ELF-1 (cell line): ENCODE measurements around the gene SENP8.
A peak's percentile ranks its signal among the peaks of the same experiment; 100 is the strongest.
"Not testable (repeated sequence)": the region's sequence is repeated elsewhere in the genome, so short reads cannot be mapped to it uniquely, and the experiment has no call there.

Experiments
- DNase-seq: peaks from one replicate; pipeline ENCODE4 v3.0.0-alpha.2; 2016; ENCODE audit warnings: low read depth, low spot score

The SENP8 gene

GRCh38 chr15:72155003-72155621 lies 36.9 kb downstream of the SENP8 start:
- no peak for DNase-seq

GRCh38 chr15:72155635-72156616 lies 37.7 kb downstream of the SENP8 start:
- peak; percentile 91 for DNase-seq

- DNase-seq: no peak
Observed at GRCh38 chr15:72156928-72157327, 38.7 kb downstream of the SENP8 start.

GRCh38 chr15:72160696-72161245 lies 42.6 kb downstream of the SENP8 start:
- DNase-seq: no peak

GRCh38 chr15:72161361-72162132 lies 43.3 kb downstream of the SENP8 start:
- DNase-seq: peak; percentile 43

GRCh38 chr15:72162569-72162968 lies 44.4 kb downstream of the SENP8 start:
- DNase-seq: no peak

- DNase-seq: no peak
Observed at GRCh38 chr15:72163719-72164118, 45.5 kb downstream of the SENP8 start.

- DNase-seq: no peak
Observed at GRCh38 chr15:72166716-72167417, 48.7 kb downstream of the SENP8 start.

- no peak for DNase-seq
Observed at GRCh38 chr15:72167445-72167844, 49.2 kb downstream of the SENP8 start.

- peak; percentile 91 for DNase-seq
Observed at GRCh38 chr15:72168131-72168807, 50.1 kb downstream of the SENP8 start.

GRCh38 chr15:72168808-72169190 lies 50.6 kb downstream of the SENP8 start:
- no peak for DNase-seq

- DNase-seq: no peak
Observed at GRCh38 chr15:72169236-72169920, 51.2 kb downstream of the SENP8 start.

- DNase-seq: peak; percentile 91
Observed at GRCh38 chr15:72169921-72170611, 51.9 kb downstream of the SENP8 start.

- DNase-seq: no peak
Observed at GRCh38 chr15:72170691-72171090, 52.5 kb downstream of the SENP8 start.

GRCh38 chr15:72171978-72172377 lies 53.8 kb downstream of the SENP8 start:
- DNase-seq: not testable (repeated sequence)

- no peak for DNase-seq
Observed at GRCh38 chr15:72172796-72173195, 54.6 kb downstream of the SENP8 start.

- no peak for DNase-seq
Observed at GRCh38 chr15:72173401-72173800, 55.2 kb downstream of the SENP8 start.

- no peak for DNase-seq
Observed at GRCh38 chr15:72173864-72174550, 55.8 kb downstream of the SENP8 start.
